Activated T-cell treated with anti-CD3 and anti-CD28 coated beads for 48 hours (primary cell): Measurements from ENCODE around the gene BID.

Source experiments
- DNase-seq: peaks from one replicate; pipeline ENCODE4 v3.0.0-alpha.2; 2020; ENCODE audit warnings: low read depth

The BID gene

GRCh38 chr22:17783773-17784480 lies 9.7 kb upstream of the BID start:
- DNase-seq, result no peak

- DNase-seq, result no peak
Observed at GRCh38 chr22:17783312-17783711, 9.0 kb upstream of the BID start.

DNA sequence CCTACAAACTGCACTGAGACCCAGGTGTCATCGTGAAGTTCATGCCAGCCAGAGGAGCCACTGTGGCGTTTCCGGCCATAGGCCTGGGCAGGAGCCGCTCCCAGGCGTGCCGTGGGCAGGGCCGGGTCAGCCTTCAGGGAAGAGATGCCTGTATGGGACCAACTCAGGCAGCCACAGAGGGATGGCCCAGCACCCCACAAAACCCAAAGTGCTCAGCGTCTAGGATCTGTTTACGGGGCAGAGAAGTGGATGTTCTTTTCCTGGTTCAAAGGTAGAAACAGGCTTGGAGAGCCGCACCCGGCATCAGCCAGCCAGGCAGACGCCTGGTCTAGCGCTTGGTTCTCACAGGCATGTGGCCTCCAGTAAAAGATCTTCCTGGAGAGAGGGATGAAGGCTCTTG lies 8.4 kb upstream of the BID start:
- no peak for DNase-seq

- no peak for DNase-seq
Observed at GRCh38 chr22:17782158-17782557, 7.9 kb upstream of the BID start.

DNA sequence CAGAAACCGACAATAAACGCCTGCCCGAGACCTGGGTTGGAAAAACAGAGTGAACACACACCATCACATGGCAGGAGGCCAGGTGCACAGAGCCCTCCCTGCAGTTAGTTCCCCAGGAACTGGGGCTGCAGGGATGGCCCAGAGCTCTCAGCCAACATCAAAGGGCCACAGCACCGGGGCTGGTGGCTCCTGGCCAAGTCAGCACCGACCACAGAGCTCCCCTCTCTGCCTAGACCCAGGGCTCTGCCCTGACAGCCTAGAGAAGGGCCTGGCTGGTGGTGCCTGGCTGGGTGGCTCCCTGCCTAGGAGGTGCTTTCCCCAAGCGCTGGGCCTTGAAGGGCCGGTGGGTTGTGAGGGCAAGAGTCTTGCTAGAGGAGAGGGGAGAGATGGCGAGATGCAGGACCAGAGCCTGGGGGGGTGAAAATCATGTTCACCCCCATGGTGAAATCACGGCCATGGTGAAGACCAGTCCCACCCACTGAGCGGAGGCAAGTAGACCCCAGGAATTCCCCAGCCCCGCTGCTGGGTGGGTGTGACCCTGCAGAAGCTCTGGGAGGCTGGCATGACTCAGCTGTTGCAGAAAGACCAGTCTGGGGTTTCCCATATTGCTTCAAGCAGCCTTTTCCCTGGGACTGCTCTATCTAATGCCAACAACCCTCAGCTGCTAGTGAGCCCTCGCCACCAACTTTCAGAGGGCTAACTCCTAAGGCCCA lies 7.2 kb upstream of the BID start:
- peak; percentile 48 for DNase-seq

DNA sequence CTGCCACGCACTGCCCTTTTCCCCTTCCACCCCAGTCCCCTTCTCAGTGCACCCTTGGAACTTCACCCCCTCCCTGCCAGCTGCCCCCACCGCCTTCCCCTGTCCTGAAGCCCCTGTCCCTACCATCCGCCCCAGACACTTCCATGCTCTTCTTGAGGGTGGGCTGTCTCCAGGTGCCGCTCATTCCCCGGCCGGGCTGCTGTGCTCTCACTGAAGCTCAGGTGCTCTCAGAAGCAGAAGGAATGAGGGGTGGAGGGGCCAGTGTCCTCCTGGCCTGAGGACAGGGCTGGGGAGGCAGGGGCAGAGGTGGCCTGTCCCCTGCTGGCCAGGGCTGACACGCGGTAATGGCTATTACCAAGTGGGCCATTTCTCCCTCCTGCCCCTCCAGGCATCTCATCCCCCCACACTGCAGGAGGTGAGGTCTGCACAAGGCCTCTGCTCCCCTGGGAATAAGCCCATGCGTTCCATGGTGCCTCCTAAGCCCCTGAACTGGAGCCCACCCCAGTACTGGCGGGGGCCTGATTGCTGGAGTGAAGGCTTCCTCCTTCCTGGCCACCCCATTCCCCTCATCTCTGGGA lies 6.6 kb upstream of the BID start:
- DNase-seq, result no peak

DNA sequence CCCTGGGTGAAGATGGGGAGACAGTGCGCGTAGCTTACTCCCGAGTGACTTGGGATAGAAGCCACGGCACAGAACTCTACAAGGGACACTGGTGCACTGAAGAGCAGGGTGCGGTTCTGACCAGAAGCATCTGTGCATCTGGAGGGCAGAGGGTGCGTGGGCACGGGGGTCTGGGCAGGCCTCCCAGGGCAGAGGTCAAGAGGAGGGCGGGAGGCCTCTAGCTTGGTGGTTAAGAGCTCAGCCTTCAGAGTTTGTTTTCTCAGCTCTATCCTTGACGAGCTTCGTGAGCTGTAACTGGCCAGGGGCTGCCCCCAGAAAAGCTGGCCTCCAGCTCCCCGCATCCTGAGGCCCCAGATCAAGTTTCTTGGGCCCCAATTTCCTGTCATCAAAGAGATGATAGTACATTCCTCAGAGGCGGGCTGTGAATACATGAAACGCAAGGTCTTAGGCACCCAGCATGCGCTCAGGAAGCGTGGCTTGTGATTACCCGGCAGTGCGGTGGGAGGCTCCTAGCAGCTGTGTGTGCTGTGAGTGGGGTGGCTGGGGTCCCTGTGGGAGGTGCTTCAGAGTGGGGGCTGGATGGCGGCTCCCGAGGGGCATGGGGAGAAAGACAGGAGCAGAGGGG lies 6.0 kb upstream of the BID start:
- DNase-seq, result no peak

DNA sequence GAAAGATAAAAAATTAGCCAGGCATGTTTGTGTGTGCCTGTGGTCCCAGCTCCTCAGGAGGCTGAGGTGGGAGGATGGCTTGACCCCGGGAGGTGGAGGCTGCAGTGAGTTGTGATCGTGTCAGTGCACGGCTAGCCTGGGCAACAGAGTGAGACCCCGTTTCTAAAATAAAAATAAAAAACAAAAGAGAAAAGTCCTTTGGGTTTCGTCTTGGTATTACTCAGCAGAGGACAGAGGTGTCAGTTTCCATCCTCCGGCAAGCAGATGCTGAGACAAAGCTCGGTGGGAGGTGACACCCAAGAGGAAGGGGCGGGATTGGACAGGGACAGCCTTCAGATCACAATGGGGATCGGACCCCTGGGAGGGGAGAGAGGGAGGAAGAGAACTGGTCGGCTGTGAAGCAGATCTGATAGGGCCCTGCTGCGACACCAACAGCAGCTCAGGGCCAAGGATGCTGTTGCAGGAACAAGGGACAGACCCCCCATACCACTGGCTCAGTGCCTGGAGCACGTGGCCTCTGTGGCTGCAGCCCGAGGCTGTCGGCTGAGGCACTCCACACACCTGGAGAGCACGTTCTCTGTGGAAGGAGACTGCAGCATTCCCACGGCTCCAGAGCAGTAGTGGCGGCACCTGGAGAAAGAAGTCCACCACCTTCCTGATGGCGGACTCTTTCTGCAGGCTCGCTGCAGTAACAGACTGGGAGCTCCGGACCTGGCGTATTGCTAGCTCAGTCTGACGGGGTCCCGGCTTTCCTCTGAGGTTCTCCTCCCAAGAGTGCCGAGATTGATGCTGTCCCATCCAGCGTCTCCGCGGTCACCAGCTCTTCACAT lies 5.2 kb upstream of the BID start:
- DNase-seq, result no peak

DNA sequence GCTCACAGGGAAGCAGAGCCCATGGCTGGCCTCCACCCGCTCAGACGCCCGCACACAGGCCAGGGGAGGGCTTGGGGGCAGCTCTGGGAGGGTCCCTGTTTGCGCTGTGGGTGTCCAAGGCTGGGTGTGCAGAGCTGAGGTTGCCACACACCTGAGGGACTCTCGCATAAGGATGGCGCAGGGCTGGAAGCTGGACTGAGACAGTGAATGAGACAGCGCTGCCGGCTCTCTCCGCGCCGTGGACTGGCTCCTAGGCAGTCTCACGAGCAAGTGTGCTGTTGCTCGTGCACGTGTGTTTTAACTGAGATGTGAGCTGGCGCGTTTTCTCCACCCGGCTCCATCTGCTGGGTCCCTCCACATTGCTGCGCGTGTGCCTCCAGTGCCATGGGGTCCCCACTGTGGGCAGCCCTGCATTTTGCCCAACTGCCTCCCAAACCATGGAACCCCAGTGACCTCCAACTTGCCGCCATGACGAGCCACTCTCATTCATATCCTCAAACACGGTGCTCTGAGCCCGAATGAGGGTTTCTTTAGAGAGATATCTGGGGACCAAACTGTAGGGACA lies 4.2 kb upstream of the BID start:
- no peak for DNase-seq

DNA sequence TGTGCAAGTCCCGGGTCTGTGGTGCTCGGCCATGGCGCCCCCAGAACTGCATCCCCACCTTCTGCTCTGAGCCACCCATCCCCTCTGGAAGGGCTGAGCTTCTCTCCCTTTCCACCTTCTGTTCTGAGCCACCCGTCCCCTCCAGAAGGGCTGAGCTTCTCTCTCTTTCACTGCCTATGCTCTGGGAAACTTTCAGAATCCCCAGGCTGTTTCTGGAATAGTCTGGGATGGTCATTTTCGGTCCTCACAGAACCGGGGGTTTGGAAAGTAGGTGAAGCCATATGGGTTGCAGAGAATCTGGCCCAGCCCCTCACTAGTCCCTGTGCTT lies 3.4 kb upstream of the BID start:
- no peak for DNase-seq

DNA sequence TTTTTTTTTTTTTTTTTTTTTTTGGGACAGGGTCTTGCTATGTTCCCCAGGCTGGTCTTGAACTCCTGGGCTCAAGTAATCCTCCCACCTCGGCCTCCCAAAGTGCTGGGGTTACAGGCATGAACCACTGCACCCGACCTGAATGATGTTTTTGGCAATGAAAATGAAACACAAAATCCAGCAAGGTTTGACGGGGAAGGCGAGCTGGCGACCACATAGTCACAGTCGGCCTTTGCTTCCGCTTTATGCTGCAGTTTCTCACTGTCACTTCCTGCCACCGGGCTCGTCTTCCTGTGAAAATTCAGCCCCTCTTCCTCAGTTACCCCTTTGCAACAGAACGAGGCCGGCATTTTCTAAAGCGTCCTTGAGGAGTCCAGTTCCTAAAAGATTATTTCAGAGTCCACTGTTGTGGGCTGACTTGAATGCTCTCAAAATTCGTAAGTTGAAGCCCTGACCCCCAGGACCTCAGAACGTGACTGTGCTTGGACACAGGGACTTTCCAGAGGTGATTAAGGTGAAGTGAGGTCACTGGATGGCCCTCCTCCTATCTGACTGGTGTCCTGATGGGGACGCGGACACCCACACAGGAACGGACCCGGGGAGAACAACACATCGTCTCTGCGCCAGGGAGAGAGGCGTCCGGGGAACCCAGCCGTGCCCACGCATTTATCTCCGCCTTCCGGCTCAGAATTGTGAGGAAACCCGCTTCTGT lies 2.9 kb upstream of the BID start:
- peak; percentile 48 for DNase-seq

DNA sequence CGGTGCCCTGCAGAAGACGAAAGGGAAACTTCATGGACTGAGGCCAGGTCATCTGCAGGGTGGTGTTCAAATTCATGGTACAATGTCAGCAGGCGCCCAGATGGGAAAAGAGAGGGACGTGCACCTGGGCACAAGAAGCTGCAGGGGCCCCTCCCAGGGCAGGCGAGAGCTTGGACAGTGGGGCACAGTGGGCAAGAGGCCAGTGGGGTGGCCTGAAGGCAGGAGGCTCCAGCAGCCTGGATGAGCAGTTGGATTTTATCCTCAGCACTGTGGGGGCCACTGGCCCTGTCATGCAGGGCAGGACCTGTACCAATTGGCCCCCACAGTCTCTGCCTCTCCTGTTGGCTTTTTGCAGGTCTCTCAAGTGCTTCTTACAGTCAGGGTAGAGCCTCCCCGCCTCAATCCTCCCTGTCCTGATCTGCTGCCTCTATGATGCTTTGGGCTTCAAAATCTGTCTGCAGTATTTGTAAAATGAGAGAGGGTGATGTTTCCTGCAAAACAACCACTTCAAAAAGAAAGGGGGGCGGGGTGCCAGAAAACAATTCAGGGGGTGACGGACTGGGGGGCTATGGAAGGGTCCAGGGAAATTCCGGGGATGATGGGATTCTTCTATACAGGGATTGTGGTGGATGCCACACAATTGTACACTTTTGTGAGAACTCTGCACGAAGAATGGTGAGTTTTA lies 1.7 kb upstream of the BID start:
- no peak for DNase-seq

DNA sequence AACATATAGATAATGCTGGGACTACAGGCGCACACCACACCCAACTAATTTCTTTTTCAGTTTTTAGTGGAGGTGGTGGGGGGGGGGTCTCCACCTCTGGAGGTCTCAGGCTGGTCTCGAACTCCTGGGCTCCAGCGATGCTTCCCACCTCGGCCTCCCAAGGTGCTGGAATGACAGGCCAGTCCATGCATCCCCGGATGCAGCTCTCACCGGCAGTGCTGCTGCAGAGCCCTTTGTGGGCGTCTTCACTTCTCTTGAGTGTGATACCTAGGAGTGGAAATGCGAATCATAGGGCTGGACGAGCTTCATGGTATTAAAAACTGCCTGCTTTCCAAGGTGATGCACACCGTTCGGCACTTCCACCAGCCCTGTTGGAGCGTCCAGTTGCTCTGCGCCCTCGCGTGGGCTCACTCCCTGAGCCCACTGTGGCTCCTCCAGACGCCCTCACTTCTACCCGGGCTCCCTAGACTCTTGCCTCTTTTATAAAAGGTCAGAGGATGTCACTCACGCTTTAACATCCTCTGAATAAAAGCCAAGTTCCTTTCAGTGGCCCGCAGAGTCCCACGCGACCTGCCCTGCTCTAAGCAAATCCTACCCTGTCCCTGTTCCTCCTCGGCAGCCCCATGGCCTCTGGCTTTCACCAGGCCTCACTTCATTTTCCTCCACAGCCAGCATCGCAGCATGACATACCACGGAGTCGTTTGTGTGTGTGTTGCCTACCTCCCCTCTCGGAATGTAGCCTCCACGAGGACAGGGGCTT lies 837 bp upstream of the BID start:
- no peak for DNase-seq

DNA sequence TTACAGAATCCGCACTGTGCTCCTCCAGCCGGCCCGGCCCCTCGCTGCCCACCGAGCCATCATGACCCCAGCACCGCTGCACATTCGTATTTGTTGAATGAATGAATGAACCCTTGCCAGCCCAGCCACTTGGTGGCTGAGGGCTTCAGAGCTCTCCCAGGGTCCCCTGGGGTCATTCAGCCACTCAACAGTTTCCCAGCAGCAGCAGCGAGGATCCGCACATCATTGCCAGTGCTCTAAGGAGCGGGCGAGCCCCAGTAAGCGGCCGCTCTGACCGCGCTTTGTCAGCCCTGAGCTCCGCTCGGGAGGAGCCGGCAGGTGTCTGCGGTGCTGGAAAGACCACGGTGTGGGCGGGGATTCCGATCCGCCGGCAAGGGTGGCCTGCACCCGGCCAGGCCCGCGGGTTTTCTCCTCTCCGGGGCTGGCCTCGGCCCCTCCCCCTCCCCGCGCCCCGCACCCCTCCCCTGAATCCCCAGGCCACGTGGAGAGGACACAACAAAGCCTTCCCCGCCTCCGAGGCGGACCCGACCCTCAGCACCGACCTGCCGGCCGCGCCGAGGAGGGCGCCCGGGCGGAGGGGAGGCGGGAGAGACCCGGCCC lies 563 bp downstream of the BID start:
- peak; percentile 63 for DNase-seq

GRCh38 chr22:17772958-17773605 lies 1.2 kb downstream of the BID start:
- no peak for DNase-seq

GRCh38 chr22:17772249-17772957 lies 1.9 kb downstream of the BID start:
- no peak for DNase-seq

DNA sequence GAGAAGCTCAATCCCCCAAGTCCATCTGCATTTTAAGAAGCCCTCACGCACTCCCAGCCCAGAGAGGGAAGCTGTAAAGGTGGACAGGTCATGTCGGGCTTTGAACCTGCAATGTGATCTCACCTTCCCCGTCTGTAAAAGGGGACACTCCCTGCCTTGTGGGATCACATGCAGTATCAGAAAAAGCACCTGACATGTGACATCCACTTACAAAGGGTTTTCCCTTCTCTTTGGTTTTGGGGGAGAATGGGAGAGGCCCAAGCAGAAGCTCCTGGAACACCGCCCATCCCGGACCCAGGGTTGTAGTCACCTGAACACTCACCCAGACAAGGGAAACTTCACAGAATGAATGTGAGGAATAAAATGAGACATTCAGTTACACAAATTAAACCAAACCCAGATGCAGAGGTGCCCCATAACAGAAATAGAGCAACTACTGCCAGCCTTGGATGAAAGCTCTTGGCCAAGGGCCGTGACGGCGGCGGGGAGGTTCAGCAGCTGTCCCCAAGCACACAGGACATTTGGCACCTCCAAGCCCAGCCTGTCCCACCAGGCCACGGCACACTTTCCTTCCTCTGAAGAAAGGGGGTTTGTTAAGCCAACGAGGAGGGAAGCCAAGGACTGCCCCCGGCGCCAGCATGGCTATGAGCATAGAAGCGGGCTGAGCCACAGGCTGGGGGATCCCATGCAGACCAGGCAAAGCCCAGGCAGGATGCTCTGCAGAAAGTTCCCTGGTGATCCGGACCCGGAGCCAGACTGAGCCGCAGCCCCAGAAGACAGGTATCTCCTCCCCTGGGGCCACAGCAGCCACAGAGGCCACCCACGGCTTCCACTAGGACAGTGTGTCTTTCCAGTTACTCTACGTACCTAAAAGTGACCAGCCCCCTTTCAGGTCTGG lies 3.8 kb downstream of the BID start:
- DNase-seq, result no peak
